Measurements from ENCODE around the gene ABHD13. TPM values are rescaled to one million over a fixed set of nuclear protein-coding genes. Genes with fewer than 3 reads are reported as not detected.

ABHD13 gene
- total RNA-seq, 1 experiment from 2014 or later, result 10.3 TPM

GRCh38 chr13:108178078-108178477 is 40.1 kb upstream of the ABHD13 start:
- Histone ChIP-seq H3K4me3 (ENCODE audit: low read depth, low read length, poor library complexity, severe bottlenecking) (no peak overlapping the region), H3K36me3 (ENCODE audit: insufficient read depth, low read length, poor library complexity, severe bottlenecking) (no peaks in the 10 kb centered on the region), H3K27me3 (replicated peaks; ENCODE audit: insufficient read depth, low read depth, low read length, poor library complexity) (no peaks in the 10 kb centered on the region), H3K9me3 (ENCODE audit: low read depth, low read length, poor library complexity, severe bottlenecking) (no peaks in the 10 kb centered on the region), H3K4me1 (ENCODE audit: insufficient read depth, low read length, poor library complexity, severe bottlenecking) (peaks cover under 1% of the 10 kb centered on the region), H3K27ac (ENCODE audit: low read depth, low read length, poor library complexity, severe bottlenecking) (no peak overlapping the region)
- intact Hi-C loops (cut with micrococcal nuclease; ENCODE audit: unreplicated experiment), result loop anchor here (5.0 kb wide), 1 partner anchor 719 kb away; no protein-coding TSS in a partner anchor
- POLR2A ChIA-PET (ENCODE audit: low non-redundant PET), result no interaction called here
- CTCF ChIA-PET, result no interaction called here
- TF ChIP-seq CTCF (conservative IDR thresholded peaks at IDR 0.05; ENCODE audit: low read depth, low read length) (no peak), EZH2 (IDR thresholded peaks at IDR 0.05; ENCODE audit: borderline replicate concordance, low read depth, low read length, poor library complexity, severe bottlenecking) (no peak)
- no peak for DNase-seq (ENCODE audit: low spot score)
- BruUV-seq (replicated peaks), result no TSS peak

GRCh38 chr13:108182652-108183051 is 35.5 kb upstream of the ABHD13 start:
- Histone ChIP-seq H3K27ac (ENCODE audit: low read depth, low read length, poor library complexity, severe bottlenecking) (no peak overlapping the region), H3K4me1 (ENCODE audit: insufficient read depth, low read length, poor library complexity, severe bottlenecking) (peaks cover 11% of the 10 kb centered on the region), H3K36me3 (ENCODE audit: insufficient read depth, low read length, poor library complexity, severe bottlenecking) (no peaks in the 10 kb centered on the region), H3K4me3 (ENCODE audit: low read depth, low read length, poor library complexity, severe bottlenecking) (no peak overlapping the region), H3K27me3 (replicated peaks; ENCODE audit: insufficient read depth, low read depth, low read length, poor library complexity) (no peaks in the 10 kb centered on the region), H3K9me3 (ENCODE audit: low read depth, low read length, poor library complexity, severe bottlenecking) (no peaks in the 10 kb centered on the region)
- intact Hi-C loops (cut with micrococcal nuclease; ENCODE audit: unreplicated experiment), result no loop called here
- no TSS peak for BruUV-seq (replicated peaks)
- CTCF ChIA-PET, result no interaction called here
- DNase-seq (ENCODE audit: low spot score), result no peak
- TF ChIP-seq EZH2 (IDR thresholded peaks at IDR 0.05; ENCODE audit: borderline replicate concordance, low read depth, low read length, poor library complexity, severe bottlenecking) (no peak), CTCF (conservative IDR thresholded peaks at IDR 0.05; ENCODE audit: low read depth, low read length) (no peak)
- POLR2A ChIA-PET (ENCODE audit: low non-redundant PET), result no interaction called here

- POLR2A ChIA-PET (ENCODE audit: low non-redundant PET), result no interaction called here
- H3K4me3 ChIP-seq (ENCODE audit: low read depth, low read length, poor library complexity, severe bottlenecking), result no peak overlapping the region
- H3K4me1 ChIP-seq (ENCODE audit: insufficient read depth, low read length, poor library complexity, severe bottlenecking), result peaks cover 11% of the 10 kb centered on the region
- CTCF ChIA-PET, result no interaction called here
- H3K36me3 ChIP-seq (ENCODE audit: insufficient read depth, low read length, poor library complexity, severe bottlenecking), result no peaks in the 10 kb centered on the region
- no peaks in the 10 kb centered on the region for H3K9me3 ChIP-seq (ENCODE audit: low read depth, low read length, poor library complexity, severe bottlenecking)
- TF ChIP-seq EZH2 (IDR thresholded peaks at IDR 0.05; ENCODE audit: borderline replicate concordance, low read depth, low read length, poor library complexity, severe bottlenecking) (no peak), CTCF (conservative IDR thresholded peaks at IDR 0.05; ENCODE audit: low read depth, low read length) (no peak)
- intact Hi-C loops (cut with micrococcal nuclease; ENCODE audit: unreplicated experiment), result no loop called here
- DNase-seq (ENCODE audit: low spot score), result no peak
- no peak overlapping the region for H3K27ac ChIP-seq (ENCODE audit: low read depth, low read length, poor library complexity, severe bottlenecking)
- H3K27me3 ChIP-seq (replicated peaks; ENCODE audit: insufficient read depth, low read depth, low read length, poor library complexity), result no peaks in the 10 kb centered on the region
- no TSS peak for BruUV-seq (replicated peaks)
Measured at GRCh38 chr13:108185223-108185622, 33.0 kb upstream of the ABHD13 start.

Measured in A673 (cell line).